ENCODE measurements around the gene CNDP1. TPM values are rescaled to one million over a fixed set of nuclear protein-coding genes. Genes with fewer than 3 reads are reported as not detected.
"Not testable (repeated sequence)": the region's sequence is repeated elsewhere in the genome, so short reads cannot be mapped to it uniquely, and the experiment has no call there.

CNDP1 gene
- not detected in 2 replicates for total RNA-seq (2014; rRNA removed; shearing (Covaris generic))

GRCh38 chr18:74534150-74534969, at the start of gene CNDP1:
Gene CNDP1, plus strand, starts transcription at chr18:74534500. Its CDS starts 168 bp downstream, at chr18:74534668.
- no peak for DNase-seq (ENCODE audit: low read depth)

GRCh38 chr18:74486119-74486849, 48.0 kb upstream of the CNDP1 start:
- no peak for DNase-seq (ENCODE audit: low read depth)

- DNase-seq (ENCODE audit: low read depth): no peak
Measured at GRCh38 chr18:74488354-74488753, 45.9 kb upstream of the CNDP1 start.

GRCh38 chr18:74488864-74489263, 45.4 kb upstream of the CNDP1 start:
- DNase-seq (ENCODE audit: low read depth): no peak

GRCh38 chr18:74489676-74490075, 44.6 kb upstream of the CNDP1 start:
- DNase-seq (ENCODE audit: low read depth): peak; percentile 32

GRCh38 chr18:74492259-74492658, 42.0 kb upstream of the CNDP1 start:
- DNase-seq (ENCODE audit: low read depth): no peak

- DNase-seq (ENCODE audit: low read depth): peak; percentile 28
Measured at GRCh38 chr18:74493689-74494088, 40.6 kb upstream of the CNDP1 start.

GRCh38 chr18:74494514-74494913, 39.8 kb upstream of the CNDP1 start:
- DNase-seq (ENCODE audit: low read depth): no peak

GRCh38 chr18:74495581-74496507, 38.5 kb upstream of the CNDP1 start, which contains the start of gene CNDP2:
Gene CNDP2, plus strand, starts transcription at chr18:74496363. Its CDS starts 3,611 bp downstream, at chr18:74499974.
- peak; percentile 99 for DNase-seq (ENCODE audit: low read depth)

GRCh38 chr18:74496508-74497323, 37.6 kb upstream of the CNDP1 start:
- DNase-seq (ENCODE audit: low read depth): peak; percentile 57

- DNase-seq (ENCODE audit: low read depth): no peak
Measured at GRCh38 chr18:74497324-74497676, 37.0 kb upstream of the CNDP1 start.

GRCh38 chr18:74497778-74498177, 36.5 kb upstream of the CNDP1 start:
- DNase-seq (ENCODE audit: low read depth): no peak

GRCh38 chr18:74498712-74499627, 35.3 kb upstream of the CNDP1 start:
- DNase-seq (ENCODE audit: low read depth): peak; percentile 19

GRCh38 chr18:74499633-74500032, 34.7 kb upstream of the CNDP1 start:
- peak; percentile 37 for DNase-seq (ENCODE audit: low read depth)

- no peak for DNase-seq (ENCODE audit: low read depth)
Measured at GRCh38 chr18:74500372-74500771, 33.9 kb upstream of the CNDP1 start.

GRCh38 chr18:74500774-74501173, 33.5 kb upstream of the CNDP1 start:
- not testable (repeated sequence) for DNase-seq (ENCODE audit: low read depth)

- DNase-seq (ENCODE audit: low read depth): no peak
Measured at GRCh38 chr18:74501386-74501785, 32.9 kb upstream of the CNDP1 start.

- no peak for DNase-seq (ENCODE audit: low read depth)
Measured at GRCh38 chr18:74503137-74503536, 31.2 kb upstream of the CNDP1 start.

GRCh38 chr18:74505776-74506175, 28.5 kb upstream of the CNDP1 start:
- DNase-seq (ENCODE audit: low read depth): no peak

Measured in Daoy (cell line).